Measurements from ENCODE around the gene DHPS.

DHPS gene

GRCh38 chr19:12692960-12693359, 11.3 kb upstream of the DHPS start:
- TF ChIP-seq GATA2 (IDR thresholded peaks at IDR 0.05; ENCODE audit: low read depth, low read length) (no peak), GATA3 (IDR thresholded peaks at IDR 0.05; ENCODE audit: low read depth, low read length) (no peak)

GRCh38 chr19:12689581-12690216, 8.0 kb upstream of the DHPS start:
- TF ChIP-seq GATA3 (IDR thresholded peaks at IDR 0.05; ENCODE audit: low read depth, low read length) (no peak), GATA2 (IDR thresholded peaks at IDR 0.05; ENCODE audit: low read depth, low read length) (no peak)

GRCh38 chr19:12689012-12689411, 7.3 kb upstream of the DHPS start:
- TF ChIP-seq GATA3 (IDR thresholded peaks at IDR 0.05; ENCODE audit: low read depth, low read length) (no peak), GATA2 (IDR thresholded peaks at IDR 0.05; ENCODE audit: low read depth, low read length) (no peak)

GRCh38 chr19:12687496-12688196, 6.0 kb upstream of the DHPS start, which contains the start of gene GNG14:
Gene GNG14 (plus strand): TSS chr19:12687998. CDS start chr19:12688049, 51 bp downstream.
- TF ChIP-seq GATA2 (IDR thresholded peaks at IDR 0.05; ENCODE audit: low read depth, low read length): no peak
- no peak for TF ChIP-seq GATA3 (IDR thresholded peaks at IDR 0.05; ENCODE audit: low read depth, low read length)

GRCh38 chr19:12685831-12686230, 4.2 kb upstream of the DHPS start:
- TF ChIP-seq GATA3 (IDR thresholded peaks at IDR 0.05; ENCODE audit: low read depth, low read length) (no peak), GATA2 (IDR thresholded peaks at IDR 0.05; ENCODE audit: low read depth, low read length) (no peak)

- TF ChIP-seq GATA2 (IDR thresholded peaks at IDR 0.05; ENCODE audit: low read depth, low read length): no peak
- TF ChIP-seq GATA3 (IDR thresholded peaks at IDR 0.05; ENCODE audit: low read depth, low read length): no peak
Observed at GRCh38 chr19:12680034-12680433, 1.6 kb downstream of the DHPS start.

GRCh38 chr19:12676928-12677327, 4.8 kb downstream of the DHPS start:
- no peak for TF ChIP-seq GATA3 (IDR thresholded peaks at IDR 0.05; ENCODE audit: low read depth, low read length)
- no peak for TF ChIP-seq GATA2 (IDR thresholded peaks at IDR 0.05; ENCODE audit: low read depth, low read length)

- no peak for TF ChIP-seq GATA3 (IDR thresholded peaks at IDR 0.05; ENCODE audit: low read depth, low read length)
- TF ChIP-seq GATA2 (IDR thresholded peaks at IDR 0.05; ENCODE audit: low read depth, low read length): no peak
Observed at GRCh38 chr19:12676384-12676792, 5.3 kb downstream of the DHPS start.

- TF ChIP-seq GATA2 (IDR thresholded peaks at IDR 0.05; ENCODE audit: low read depth, low read length): no peak
- TF ChIP-seq GATA3 (IDR thresholded peaks at IDR 0.05; ENCODE audit: low read depth, low read length): no peak
Observed at GRCh38 chr19:12675940-12676339, 5.7 kb downstream of the DHPS start.

GRCh38 chr19:12675399-12675798, 6.3 kb downstream of the DHPS start:
- TF ChIP-seq GATA2 (IDR thresholded peaks at IDR 0.05; ENCODE audit: low read depth, low read length) (no peak), GATA3 (IDR thresholded peaks at IDR 0.05; ENCODE audit: low read depth, low read length) (no peak)

- TF ChIP-seq GATA2 (IDR thresholded peaks at IDR 0.05; ENCODE audit: low read depth, low read length): no peak
- TF ChIP-seq GATA3 (IDR thresholded peaks at IDR 0.05; ENCODE audit: low read depth, low read length): no peak
Observed at GRCh38 chr19:12672744-12673143, 8.9 kb downstream of the DHPS start.

- TF ChIP-seq GATA3 (IDR thresholded peaks at IDR 0.05; ENCODE audit: low read depth, low read length) (no peak), GATA2 (IDR thresholded peaks at IDR 0.05; ENCODE audit: low read depth, low read length) (no peak)
Observed at GRCh38 chr19:12670159-12670928, 11.3 kb downstream of the DHPS start.

GRCh38 chr19:12669270-12670158, 12.2 kb downstream of the DHPS start:
- TF ChIP-seq GATA2 (IDR thresholded peaks at IDR 0.05; ENCODE audit: low read depth, low read length) (no peak), GATA3 (IDR thresholded peaks at IDR 0.05; ENCODE audit: low read depth, low read length) (no peak)

GRCh38 chr19:12668932-12669269, 12.8 kb downstream of the DHPS start:
- TF ChIP-seq GATA3 (IDR thresholded peaks at IDR 0.05; ENCODE audit: low read depth, low read length) (no peak), GATA2 (IDR thresholded peaks at IDR 0.05; ENCODE audit: low read depth, low read length) (no peak)

All from SH-SY5Y (cell line).